ENCODE results near the gene SLC66A1. TPM values are rescaled to one million over a fixed set of nuclear protein-coding genes. Genes with fewer than 3 reads are reported as not detected.

SLC66A1 gene
- polyA plus RNA-seq, 2 of the 4 experiments (the other 2 are of a cell fraction) = 5.6 to 12.6 TPM

- FAIRE-seq = no peak
These were observed 63.7 kb downstream of the SLC66A1 start for GRCh38 chr1:19375631-19376400.

GRCh38 chr1:19376428-19377372, 64.6 kb downstream of the SLC66A1 start:
- FAIRE-seq (no peak), DNase-seq (ENCODE audit: low read depth in 1 of 2, low spot score in 1 of 2) (no peak), ATAC-seq (no peak)
- WGBS (ENCODE audit: missing lambda C conversion rate) = 86% methylated on average over 6 of the region's 7 CpGs
- CTCF ChIA-PET = interaction anchor here (2.6 kb wide), 1 partner anchor 32 kb away, joined by 8 read pairs; no protein-coding TSS in a partner anchor
- H3K9me3 ChIP-seq = peaks cover 3% of the 10 kb centered on the region; the same call in 1 of the 3 replicates
- POLR2A ChIA-PET = no interaction called here
- H3K4me1 ChIP-seq = no peaks in the 10 kb centered on the region
- no peak overlapping the region for H3K4me2 ChIP-seq
- no peak overlapping the region for H3K27ac ChIP-seq
- H3K4me3 ChIP-seq = no peak overlapping the region
- TF ChIP-seq E2F6 (IDR thresholded peaks at IDR 0.05; ENCODE audit: borderline replicate concordance, low read depth) (no peak), MAX (IDR thresholded peaks at IDR 0.05) (no peak), RARB (CRISPR knock-in tag; IDR thresholded peaks at IDR 0.05) (no peak), HMGXB4 (CRISPR knock-in tag; IDR thresholded peaks at IDR 0.05; ENCODE audit: borderline replicate concordance) (no peak), ZNF302 (CRISPR knock-in tag; IDR thresholded peaks at IDR 0.05) (no peak), SREBF2 (IDR thresholded peaks at IDR 0.05) (no peak), RFX5 (IDR thresholded peaks at IDR 0.05) (no peak), CBX2 (IDR thresholded peaks at IDR 0.05; ENCODE audit: borderline replicate concordance, low read depth) (no peak), MYC (IDR thresholded peaks at IDR 0.05; ENCODE audit: borderline replicate concordance, low read length) (no peak), EP300 (IDR thresholded peaks at IDR 0.05) (no peak), CEBPB (IDR thresholded peaks at IDR 0.05) (no peak), MAZ (IDR thresholded peaks at IDR 0.05; ENCODE audit: borderline replicate concordance, low read depth, low read length) (no peak), ESRRA (IDR thresholded peaks at IDR 0.05; ENCODE audit: borderline replicate concordance, low read length) (no peak), ZSCAN20 (CRISPR knock-in tag; IDR thresholded peaks at IDR 0.05) (no peak), RNF2 (IDR thresholded peaks at IDR 0.05; ENCODE audit: borderline replicate concordance, low read depth) (no peak)

More at GRCh38 chr1:19375631-19376400, 63.7 kb downstream of the SLC66A1 start:
- H3K4me3 ChIP-seq = no peak overlapping the region
- ATAC-seq (no peak), DNase-seq (ENCODE audit: low read depth in 1 of 2, low spot score in 1 of 2) (no peak)
- no peak overlapping the region for H3K27ac ChIP-seq
- CTCF ChIA-PET = interaction anchor here (1.0 to 3.4 kb wide), 5 partner anchors 8 to 451 kb away, joined by 3 to 19 read pairs (median 3); no protein-coding TSS in a partner anchor
- 92% methylated on average over 5 of the region's 6 CpGs for WGBS (ENCODE audit: missing lambda C conversion rate)
- POLR2A ChIA-PET = no interaction called here
- no peaks in the 10 kb centered on the region for H3K4me1 ChIP-seq
- H3K4me2 ChIP-seq = no peak overlapping the region
- no peak for TF ChIP-seq POLR2A (IDR thresholded peaks at IDR 0.05; ENCODE audit: low read length)
- TF ChIP-seq ATOH8 (CRISPR knock-in tag; IDR thresholded peaks at IDR 0.05; ENCODE audit: low read depth) = no peak
- TF ChIP-seq KDM1A (IDR thresholded peaks at IDR 0.05; ENCODE audit: low read depth) = no peak
- TF ChIP-seq MAFK (IDR thresholded peaks at IDR 0.05; ENCODE audit: partially characterized antibody) = no peak
- no peak for TF ChIP-seq EHF (CRISPR knock-in tag; IDR thresholded peaks at IDR 0.05)
- TF ChIP-seq HEYL (CRISPR knock-in tag; IDR thresholded peaks at IDR 0.05) = no peak
- no peak for TF ChIP-seq ZNF302 (CRISPR knock-in tag; IDR thresholded peaks at IDR 0.05)
- TF ChIP-seq HES2 (IDR thresholded peaks at IDR 0.05) = no peak
- peaks cover 3% of the 10 kb centered on the region; the same call in 1 of the 3 replicates for H3K9me3 ChIP-seq

Data from A549 (cell line).